Keratinocyte (primary cell): Measurements from ENCODE around the gene UBE2I. TPM values are rescaled to one million over a fixed set of nuclear protein-coding genes. Genes with fewer than 3 reads are reported as not detected.

Experiments
- DNase-seq: peaks from one replicate; pipeline ENCODE4 v3.0.0-alpha.2; 2011; ENCODE audit warnings: low read depth, missing footprints, low spot score
- FAIRE-seq: peaks from 2 replicates; lab custom pipeline; 2011; peaks lifted over from hg19 to GRCh38; lab: Jason Lieb, UNC
- H2AFZ ChIP-seq: 2 replicates; pipeline ENCODE4 v1.6.0; 2012; ENCODE audit warnings: low read length, control low read depth, inconsistent platforms; ENCODE audit not compliant: control insufficient read depth
- H3K27ac ChIP-seq: 2 replicates; pipeline ENCODE4 v1.5.1; 2011; ENCODE audit warnings: low read length; ENCODE audit not compliant: control insufficient read depth, insufficient read depth
- H3K27me3 ChIP-seq: 3 replicates; pipeline ENCODE4 v1.6.0; 2011; ENCODE audit warnings: low read length; ENCODE audit not compliant: control insufficient read depth, insufficient read depth; ENCODE audit errors: extremely low read depth
- H3K36me3 ChIP-seq, 2 experiments: 2 replicates in 1 of 2; 3 replicates in 1 of 2; pipeline ENCODE4 v1.5.1; 2011; ENCODE audit warnings: low read length in 2 of 2, mild to moderate bottlenecking in 1 of 2; ENCODE audit not compliant: control insufficient read depth in 2 of 2, insufficient read depth in 2 of 2; ENCODE audit errors: extremely low read depth in 1 of 2
- H3K4me1 ChIP-seq: 3 replicates; pipeline ENCODE4 v1.5.1; 2011; ENCODE audit warnings: low read length; ENCODE audit not compliant: control insufficient read depth, insufficient read depth; ENCODE audit errors: extremely low read depth
- H3K4me2 ChIP-seq: 3 replicates; pipeline ENCODE4 v1.6.0; 2011; ENCODE audit warnings: low read depth, low read length; ENCODE audit not compliant: control insufficient read depth, insufficient read depth; ENCODE audit errors: extremely low read depth
- H3K4me3 ChIP-seq, 3 experiments: fragments of 200-600 bp in 1 of 3; sonication (generic) in 1 of 3; 2 replicates in 2 of 3; 3 replicates in 1 of 3; pipeline ENCODE4 v1.5.1; 2011 to 2016; ENCODE audit warnings: low read length in 3 of 3, mild to moderate bottlenecking in 3 of 3, control low read depth in 2 of 3, inconsistent platforms in 1 of 3, low read depth in 1 of 3, mixed read lengths in 1 of 3, mixed run types in 1 of 3, moderate library complexity in 1 of 3; ENCODE audit not compliant: control insufficient read depth in 2 of 3, insufficient read depth in 2 of 3; ENCODE audit errors: extremely low read depth in 1 of 3
- H3K79me2 ChIP-seq: 2 replicates; pipeline ENCODE4 v1.6.0; 2012; ENCODE audit warnings: low read length; ENCODE audit not compliant: control insufficient read depth, insufficient read depth
- H3K9ac ChIP-seq: 3 replicates; pipeline ENCODE4 v1.6.0; 2011; ENCODE audit warnings: low read length; ENCODE audit not compliant: control insufficient read depth, insufficient read depth; ENCODE audit errors: extremely low read depth
- H3K9me1 ChIP-seq: 3 replicates; pipeline ENCODE4 v1.6.0; 2011; ENCODE audit warnings: low read length; ENCODE audit not compliant: control insufficient read depth, insufficient read depth; ENCODE audit errors: extremely low read depth
- H3K9me3 ChIP-seq: 2 replicates; pipeline ENCODE4 v1.5.1; 2012; ENCODE audit warnings: low read depth, low read length; ENCODE audit not compliant: control insufficient read depth
- H4K20me1 ChIP-seq: 3 replicates; pipeline ENCODE4 v1.6.0; 2011; ENCODE audit warnings: low read length; ENCODE audit not compliant: control insufficient read depth, insufficient read depth; ENCODE audit errors: extremely low read depth
- CTCF ChIP-seq, 3 experiments: IDR thresholded peaks in 1 of 3; conservative IDR thresholded peaks in 1 of 3; optimal IDR thresholded peaks in 1 of 3; 2 replicates in 2 of 3; 3 replicates in 1 of 3; pipeline versions ENCODE3 to v1.5.1; 2011; ENCODE audit warnings: low read length in 3 of 3, mild to moderate bottlenecking in 3 of 3, moderate library complexity in 2 of 3, control low read depth in 1 of 3, inconsistent platforms in 1 of 3; ENCODE audit not compliant: insufficient read depth in 2 of 3; ENCODE audit errors: extremely low read depth in 1 of 3
- EZH2 ChIP-seq: IDR thresholded peaks from one replicate; pipeline ENCODE4 v1.6.1; 2012; ENCODE audit warnings: inconsistent platforms, mild to moderate bottlenecking, low read length, moderate library complexity
- dilution Hi-C: fragments of 300-500 bp; cut with MboI; formaldehyde crosslinking; loops from one replicate; pipeline ENCODE4 v1.7.0; 2020; ENCODE audit warnings: low sequenced_read_pairs; ENCODE audit not compliant: extremely low pct_ligation_motif_present
- polyA plus RNA-seq, 5 experiments: library from polyadenylated mRNA; depleted of rRNA in 3 of 5; stranded (reverse) in 3 of 5; stranded (forward) in 1 of 5; unstranded in 1 of 5; fragments of >200 nt; gene quantifications; 1 replicate in 1 of 5; 2 replicates in 3 of 5; 3 replicates in 1 of 5; pipeline versions ENCODE4 v1.2.1 to v1.2.3, GENCODE V29; 2011 to 2012; ENCODE audit warnings: missing spikeins in 2 of 5, low read depth in 1 of 5, low replicate concordance in 1 of 5

UBE2I gene
- polyA plus RNA-seq, 1 donor (not counting 4 experiments of a cell fraction or from before 2014, with no cell fraction given) = 157 TPM

- Histone ChIP-seq H3K9me3 (no peaks in the 10 kb centered on the region), H2AFZ (no peak overlapping the region), H3K4me3 (no peak overlapping the region), H3K27me3 (no peaks in the 10 kb centered on the region), H3K9ac (no peak overlapping the region), H3K36me3 (peaks cover 40 to 46% of the 10 kb centered on the region in 2 experiments), H3K9me1 (no peaks in the 10 kb centered on the region), H3K4me1 (no peaks in the 10 kb centered on the region), H3K4me2 (no peak overlapping the region), H3K27ac (no peak overlapping the region), H4K20me1 (peaks cover 3% of the 10 kb centered on the region), H3K79me2 (peaks cover 33% of the 10 kb centered on the region)
- TF ChIP-seq CTCF (optimal IDR thresholded peaks at IDR 0.05 in 1 of 3, IDR thresholded peaks at IDR 0.05 in 1 of 3, conservative IDR thresholded peaks at IDR 0.05 in 1 of 3; ENCODE audit: extremely low read depth in 1 of 3, insufficient read depth in 2 of 3, low read length in 3 of 3) (no peak), EZH2 (no peak)
- dilution Hi-C loops = no loop called here
- FAIRE-seq = no peak
- no peak for DNase-seq
These were observed 11.3 kb downstream of the UBE2I start for GRCh38 chr16:1320658-1321240.

- peaks cover 3% of the 10 kb centered on the region for H4K20me1 ChIP-seq
- dilution Hi-C loops = no loop called here
These were observed 13.0 kb downstream of the UBE2I start for GRCh38 chr16:1322407-1322806.

More at GRCh38 chr16:1322407-1322806, 13.0 kb downstream of the UBE2I start:
- Histone ChIP-seq H2AFZ (no peak overlapping the region), H3K9me3 (no peaks in the 10 kb centered on the region), H3K4me2 (no peak overlapping the region), H3K79me2 (peaks cover 26% of the 10 kb centered on the region), H3K27me3 (no peaks in the 10 kb centered on the region), H3K27ac (no peak overlapping the region), H3K9ac (no peak overlapping the region), H3K4me1 (no peaks in the 10 kb centered on the region), H3K9me1 (no peaks in the 10 kb centered on the region), H3K36me3 (peaks cover 33 to 35% of the 10 kb centered on the region in 2 experiments), H3K4me3 (no peak overlapping the region)
- FAIRE-seq = no peak
- no peak for DNase-seq
- no peak for TF ChIP-seq EZH2
- TF ChIP-seq CTCF (optimal IDR thresholded peaks at IDR 0.05 in 1 of 3, IDR thresholded peaks at IDR 0.05 in 1 of 3, conservative IDR thresholded peaks at IDR 0.05 in 1 of 3; ENCODE audit: extremely low read depth in 1 of 3, insufficient read depth in 2 of 3, low read length in 3 of 3) = no peak
